HG03039 (cell line): ENCODE measurements around the gene OPCML.

ENCODE experiments used
- ATAC-seq: cut with Tn5 transposase; IDR thresholded peaks from one replicate; pipeline ENCODE4 v1.9.1; 2021; ENCODE audit warnings: mild to moderate bottlenecking, moderate library complexity; ENCODE audit not compliant: unreplicated experiment

OPCML gene

GRCh38 chr11:132961453-132961852 lies 570.8 kb downstream of the OPCML start:
- ATAC-seq = no peak

GRCh38 chr11:132960273-132961078 lies 571.8 kb downstream of the OPCML start:
- ATAC-seq = no peak

- no peak for ATAC-seq
Measured at GRCh38 chr11:132959693-132960092, 572.6 kb downstream of the OPCML start.

- ATAC-seq = no peak
Measured at GRCh38 chr11:132957881-132958280, 574.4 kb downstream of the OPCML start.

- no peak for ATAC-seq
Measured at GRCh38 chr11:132948252-132948651, 584.0 kb downstream of the OPCML start.

- no peak for ATAC-seq
Measured at GRCh38 chr11:132944569-132944944, 587.7 kb downstream of the OPCML start.

- ATAC-seq = no peak
Measured at GRCh38 chr11:132943706-132944568, 588.4 kb downstream of the OPCML start.

GRCh38 chr11:132943357-132943705 lies 589.0 kb downstream of the OPCML start:
- no peak for ATAC-seq

- ATAC-seq = no peak
Measured at GRCh38 chr11:132942611-132943356, 589.5 kb downstream of the OPCML start.

GRCh38 chr11:132941761-132942160 lies 590.5 kb downstream of the OPCML start:
- no peak for ATAC-seq

GRCh38 chr11:132941024-132941646 lies 591.2 kb downstream of the OPCML start:
- ATAC-seq = no peak

- no peak for ATAC-seq
Measured at GRCh38 chr11:132937016-132937415, 595.3 kb downstream of the OPCML start.

- no peak for ATAC-seq
Measured at GRCh38 chr11:132935383-132935782, 596.9 kb downstream of the OPCML start.

GRCh38 chr11:132933703-132934102 lies 598.6 kb downstream of the OPCML start:
- no peak for ATAC-seq

- no peak for ATAC-seq
Measured at GRCh38 chr11:132925825-132926469, 606.4 kb downstream of the OPCML start.

GRCh38 chr11:132921597-132921996 lies 610.7 kb downstream of the OPCML start:
- no peak for ATAC-seq

GRCh38 chr11:132920451-132921096 lies 611.7 kb downstream of the OPCML start:
- ATAC-seq = no peak

- ATAC-seq = no peak
Measured at GRCh38 chr11:132914600-132914999, 617.7 kb downstream of the OPCML start.

GRCh38 chr11:132913886-132914285 lies 618.4 kb downstream of the OPCML start:
- no peak for ATAC-seq

- no peak for ATAC-seq
Measured at GRCh38 chr11:132913295-132913694, 619.0 kb downstream of the OPCML start.
